Activated CD4-positive, alpha-beta T cell treated with anti-CD3 and anti-CD28 coated beads, Interleukin-2, Interleukin-6, amounts not matched to agents 100 ng/mL and 50 ng/mL, durations not matched to agents 16 hours and 8 hours (primary cell): Measurements from ENCODE around the gene GPR183.
A peak's percentile ranks its signal among the peaks of the same experiment; 100 is the strongest.

ENCODE experiments used
- DNase-seq: peaks from one replicate; pipeline ENCODE4 v3.0.0-alpha.2; 2020

The GPR183 gene

GRCh38 chr13:99339230-99339721 is 32.1 kb upstream of the GPR183 start:
- DNase-seq, result no peak

- DNase-seq, result no peak
Observed at GRCh38 chr13:99335603-99336002, 28.4 kb upstream of the GPR183 start.

DNA sequence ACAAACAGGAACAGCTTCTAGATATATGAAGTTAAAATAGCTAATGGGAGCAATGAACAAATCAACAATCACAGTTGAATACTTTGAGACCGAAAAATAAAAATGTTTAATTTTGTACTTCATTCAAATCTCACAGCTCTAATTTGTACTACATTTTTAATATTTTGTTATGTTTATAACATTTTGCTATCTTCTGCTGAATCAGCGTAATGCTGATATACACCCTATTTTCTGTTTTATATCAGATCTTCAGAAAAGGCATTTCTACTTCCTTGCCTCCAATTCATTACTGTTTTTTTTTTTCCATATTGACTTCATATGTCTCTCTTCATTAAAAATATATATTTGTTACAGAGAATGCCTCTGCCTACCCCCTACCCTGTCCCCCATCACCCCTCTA is 27.9 kb upstream of the GPR183 start:
- DNase-seq, result no peak

DNA sequence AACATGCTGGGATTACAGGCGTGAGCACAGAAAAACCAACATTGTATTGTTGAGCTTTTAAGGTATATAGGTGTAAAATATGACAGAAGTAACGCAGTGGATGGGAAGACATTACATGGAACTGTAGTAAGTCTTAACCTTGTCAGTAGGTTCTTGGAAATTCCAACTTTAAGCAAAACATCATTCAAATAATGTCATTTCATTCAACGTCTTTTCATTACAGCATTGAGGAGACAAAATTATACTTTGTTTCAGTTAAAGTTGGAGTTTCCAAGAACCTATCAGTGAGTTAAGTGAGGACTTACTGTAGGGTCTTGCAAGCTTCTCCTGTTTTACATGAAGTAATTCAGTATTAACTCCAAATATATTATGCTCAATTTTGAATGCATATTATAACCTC is 27.0 kb upstream of the GPR183 start:
- DNase-seq, result no peak

GRCh38 chr13:99332456-99332855 is 25.3 kb upstream of the GPR183 start:
- DNase-seq, result no peak

- DNase-seq, result peak; percentile 58
Observed at GRCh38 chr13:99331881-99332293, 24.7 kb upstream of the GPR183 start.

DNA sequence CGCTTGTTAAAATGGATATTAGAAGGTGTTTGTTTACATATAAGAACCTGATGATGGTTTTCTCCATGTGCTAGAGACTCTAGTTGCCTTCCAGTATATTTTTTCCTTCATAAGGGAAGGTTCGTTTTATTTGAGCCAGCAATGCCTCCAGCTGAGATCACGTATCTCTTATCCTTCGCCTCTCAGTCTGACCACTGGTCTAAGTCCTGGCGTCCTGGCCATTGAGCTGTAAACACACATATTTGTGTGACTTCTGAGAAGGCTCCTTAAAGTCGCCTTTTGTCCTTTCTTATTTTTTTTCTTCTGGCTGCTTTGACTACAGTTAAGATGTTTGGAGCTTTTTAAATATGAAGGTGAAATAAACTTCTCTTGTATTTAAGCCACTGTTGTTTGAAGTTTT is 23.7 kb upstream of the GPR183 start:
- no peak for DNase-seq

GRCh38 chr13:99329477-99329876 is 22.3 kb upstream of the GPR183 start:
- no peak for DNase-seq

DNA sequence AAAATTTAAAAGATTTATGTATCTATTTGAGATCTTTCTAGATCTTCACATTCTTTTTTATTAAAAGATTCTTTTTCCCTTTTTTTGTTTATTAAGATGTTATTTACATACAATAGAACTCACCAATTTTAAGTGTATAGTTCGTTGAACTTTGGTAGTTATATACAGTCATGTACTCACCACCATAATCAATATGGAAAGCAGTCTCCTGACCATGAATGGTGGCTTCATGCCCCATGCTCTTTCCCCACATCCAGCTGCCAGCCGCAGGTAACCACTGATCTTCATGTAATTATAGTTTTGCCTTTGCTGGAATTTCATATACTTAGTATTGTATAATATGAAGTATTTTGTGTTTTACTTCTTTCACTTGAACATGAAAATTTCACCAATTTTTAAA is 20.6 kb upstream of the GPR183 start:
- DNase-seq, result no peak

DNA sequence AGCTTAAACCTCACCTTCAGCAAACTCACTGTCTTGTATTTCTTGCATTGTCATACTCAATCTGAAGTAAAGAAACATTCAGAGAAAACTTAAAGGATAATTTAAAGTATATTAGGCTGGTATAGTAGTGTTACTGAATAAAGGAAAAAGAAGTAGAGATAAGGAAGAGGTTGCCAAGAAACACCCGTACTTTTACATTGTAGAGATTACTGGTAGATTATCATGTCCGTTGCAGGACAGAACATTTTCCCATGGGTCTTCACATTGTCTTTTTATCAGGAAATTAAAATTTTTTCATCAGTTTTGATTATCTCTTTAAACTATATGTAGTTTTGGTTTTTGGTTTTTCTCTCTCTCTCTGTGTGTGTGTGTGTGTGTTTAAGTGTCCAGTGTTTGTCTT is 19.9 kb upstream of the GPR183 start:
- no peak for DNase-seq

DNA sequence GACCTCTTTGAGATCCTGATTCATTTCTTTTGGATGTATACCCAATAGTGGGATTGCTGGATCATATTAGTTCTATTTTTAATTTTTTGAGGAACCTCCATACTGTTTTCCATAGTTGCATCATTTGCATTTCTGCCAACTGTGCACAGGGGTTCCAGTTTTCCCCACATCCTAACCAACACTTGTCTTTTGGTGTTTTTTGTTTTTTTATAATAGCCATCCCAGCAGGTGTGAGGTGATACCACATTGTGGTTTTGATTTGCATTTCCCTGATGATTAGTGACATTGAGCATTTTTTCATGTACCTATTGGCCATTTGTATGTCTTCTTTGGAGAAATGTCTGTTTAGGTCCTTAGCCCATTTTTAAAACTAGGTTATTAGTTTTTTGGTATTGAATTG is 18.8 kb upstream of the GPR183 start:
- no peak for DNase-seq

GRCh38 chr13:99323488-99323887 is 16.3 kb upstream of the GPR183 start:
- DNase-seq, result no peak

- peak; percentile 89 for DNase-seq
Observed at GRCh38 chr13:99322297-99323103, 15.3 kb upstream of the GPR183 start.

DNA sequence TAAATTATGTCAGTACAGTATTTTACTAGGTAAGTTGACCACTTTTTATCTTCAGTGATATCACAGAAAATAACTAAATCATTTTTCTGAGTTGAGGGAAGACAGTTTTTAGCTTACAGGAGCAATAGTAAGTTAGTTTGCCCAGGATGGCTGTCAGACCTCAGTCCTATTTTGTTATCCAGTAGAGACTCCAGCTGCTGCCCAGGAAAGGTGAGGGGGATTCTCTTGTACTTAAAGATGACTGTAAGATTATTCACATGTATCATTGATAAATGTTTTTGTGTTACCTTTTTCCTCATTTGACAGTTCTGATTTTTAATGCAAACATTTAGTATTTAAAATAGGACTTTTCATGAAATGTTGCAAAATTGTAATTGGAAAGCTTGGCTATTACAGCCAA is 14.5 kb upstream of the GPR183 start:
- no peak for DNase-seq

GRCh38 chr13:99320693-99321481 is 13.7 kb upstream of the GPR183 start:
- DNase-seq, result no peak

- DNase-seq, result no peak
Observed at GRCh38 chr13:99316657-99317256, 9.6 kb upstream of the GPR183 start.

- no peak for DNase-seq
Observed at GRCh38 chr13:99316224-99316623, 9.0 kb upstream of the GPR183 start.

DNA sequence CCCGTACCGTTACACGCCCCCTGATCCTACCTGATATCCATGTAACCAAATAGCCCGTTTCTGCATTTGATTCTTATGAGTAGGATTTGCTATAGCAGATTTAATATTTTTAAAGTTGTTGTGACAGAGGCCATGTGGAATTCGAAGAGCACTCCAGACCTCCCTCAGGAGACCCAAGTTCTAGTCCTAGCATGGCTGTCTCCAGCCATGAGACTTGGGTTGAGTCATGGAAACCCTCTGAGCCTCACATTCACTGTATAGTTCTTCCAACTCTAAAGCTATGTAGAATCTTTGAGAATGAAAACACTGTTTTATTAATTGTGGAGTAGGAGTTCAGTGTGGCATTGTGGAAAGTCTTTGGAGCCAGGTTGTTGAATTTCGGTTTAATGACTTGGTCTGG is 8.0 kb upstream of the GPR183 start:
- DNase-seq, result no peak

DNA sequence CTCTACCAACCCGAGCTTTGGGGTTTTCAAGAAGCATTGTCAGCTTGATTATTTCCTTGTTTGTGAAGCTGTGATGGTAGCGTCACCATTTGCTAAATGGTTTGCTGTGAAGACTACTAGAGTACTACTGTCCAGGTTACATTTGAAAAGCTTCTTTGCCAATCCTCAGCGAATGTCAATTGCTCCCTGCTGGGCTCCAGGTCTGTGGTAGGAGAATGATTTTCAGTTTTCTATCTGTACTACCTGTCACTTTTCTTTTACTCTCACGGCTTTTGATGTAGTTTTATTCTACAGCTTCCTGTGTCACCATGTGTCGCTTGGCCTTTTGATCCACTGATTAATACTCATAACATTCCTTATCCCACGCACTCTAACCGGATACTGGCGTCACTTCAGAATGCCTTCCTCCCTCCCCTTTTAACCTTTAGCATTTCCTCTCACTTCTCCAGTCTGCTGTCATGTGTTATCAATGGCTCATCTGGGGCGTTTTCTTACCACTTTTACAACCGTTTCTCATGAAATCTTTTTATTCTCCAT is 7.5 kb upstream of the GPR183 start:
- peak; percentile 88 for DNase-seq

- DNase-seq, result no peak
Observed at GRCh38 chr13:99313941-99314340, 6.7 kb upstream of the GPR183 start.

GRCh38 chr13:99313501-99313900 is 6.3 kb upstream of the GPR183 start:
- no peak for DNase-seq

- DNase-seq, result no peak
Observed at GRCh38 chr13:99312493-99312883, 5.3 kb upstream of the GPR183 start.

DNA sequence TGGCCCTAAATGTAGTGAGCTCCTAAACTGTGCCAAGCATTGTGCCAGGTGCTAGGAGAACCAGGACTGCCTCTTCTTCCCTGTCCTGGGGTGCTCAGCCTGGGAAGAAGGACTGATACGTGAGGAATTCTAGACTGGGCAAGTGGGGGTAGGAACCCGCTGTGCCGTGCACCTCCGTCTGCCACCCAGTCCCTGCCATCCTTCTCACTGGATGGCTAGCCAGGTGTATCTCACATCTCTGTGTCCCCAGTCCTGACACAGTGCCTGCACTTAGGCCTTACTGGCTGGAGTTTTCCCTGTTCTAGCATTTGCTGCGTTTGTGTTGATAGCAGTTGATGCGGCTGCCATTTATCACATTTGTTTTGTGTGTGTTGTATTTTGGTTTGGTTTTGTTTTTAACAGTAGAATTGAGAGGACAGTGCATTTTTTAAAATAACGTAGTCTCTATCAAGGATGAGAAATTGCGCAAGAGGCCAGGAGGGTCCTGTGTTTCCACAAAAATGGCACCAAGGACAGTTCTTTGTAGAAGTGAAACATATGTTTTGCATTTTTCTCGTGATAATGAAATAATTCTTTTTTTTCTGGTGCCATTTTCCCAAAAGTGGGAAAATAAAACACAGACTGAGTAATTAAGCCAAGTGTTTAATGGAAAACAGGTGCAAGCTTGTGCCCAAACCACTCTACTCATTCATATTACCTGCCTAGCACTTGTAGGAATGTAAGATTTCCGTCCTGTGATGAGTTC is 4.7 kb upstream of the GPR183 start:
- no peak for DNase-seq
